H1 (cell line): Measurements from ENCODE around the gene SPACA7.

Experiments
- CTCF ChIP-seq, 3 experiments: IDR thresholded peaks; 1 replicate in 2 of 3; 2 replicates in 1 of 3; pipeline versions ENCODE4 v1.5.1 to v1.6.1; 2011; ENCODE audit warnings: low read length in 3 of 3, mild to moderate bottlenecking in 3 of 3, inconsistent platforms in 2 of 3, low read depth in 1 of 3, moderate library complexity in 1 of 3; ENCODE audit not compliant: insufficient read depth in 1 of 3; ENCODE audit errors: control extremely low read depth in 1 of 3
- POLR2A ChIP-seq, 2 experiments: IDR thresholded peaks; 1 replicate in 1 of 2; 2 replicates in 1 of 2; pipeline ENCODE4 v1.6.1; 2011; ENCODE audit warnings: low read depth in 2 of 2, low read length in 2 of 2, mild to moderate bottlenecking in 2 of 2; ENCODE audit errors: control extremely low read depth in 1 of 2

- TF ChIP-seq POLR2A (IDR thresholded peaks at IDR 0.05; ENCODE audit: control extremely low read depth in 1 of 2, low read depth in 2 of 2, low read length in 2 of 2): no peak
- TF ChIP-seq CTCF (IDR thresholded peaks at IDR 0.05; ENCODE audit: control extremely low read depth in 1 of 3, insufficient read depth in 1 of 3, low read depth in 1 of 3, low read length in 3 of 3): no peak
Measured at GRCh38 chr13:112456138-112457056, 80.2 kb downstream of the SPACA7 start.
